ENCODE measurements around the gene USP35.

USP35 gene

DNA sequence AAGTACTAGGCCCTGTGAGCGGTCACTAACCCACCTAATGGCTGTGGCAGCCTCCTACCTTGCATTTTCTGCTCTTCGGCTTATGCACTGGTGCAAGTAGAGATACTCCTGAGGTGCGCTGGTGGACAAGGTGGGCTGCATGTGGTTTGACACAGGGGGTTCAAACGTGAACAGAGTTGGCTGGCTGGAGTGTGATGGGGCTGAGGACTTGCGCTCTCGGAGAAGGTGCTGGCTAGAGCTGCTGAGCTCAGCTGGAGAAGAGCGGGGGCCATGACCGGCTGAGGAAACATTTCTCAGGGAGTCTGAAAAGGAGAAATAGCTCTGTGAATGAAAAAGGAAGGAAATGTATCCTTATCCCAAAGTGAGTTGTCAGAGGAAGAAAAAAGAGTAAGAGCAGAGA is 61.4 kb downstream of the USP35 start:
- H3K27ac Mint-ChIP-seq = no peak overlapping the region
- no peaks in the 10 kb centered on the region for H3K9me3 Mint-ChIP-seq
- H3K4me3 Mint-ChIP-seq = no peak overlapping the region
- no peaks in the 10 kb centered on the region for H3K4me1 Mint-ChIP-seq
- no peaks in the 10 kb centered on the region for H3K36me3 Mint-ChIP-seq
- H3K27me3 Mint-ChIP-seq = no peaks in the 10 kb centered on the region

DNA sequence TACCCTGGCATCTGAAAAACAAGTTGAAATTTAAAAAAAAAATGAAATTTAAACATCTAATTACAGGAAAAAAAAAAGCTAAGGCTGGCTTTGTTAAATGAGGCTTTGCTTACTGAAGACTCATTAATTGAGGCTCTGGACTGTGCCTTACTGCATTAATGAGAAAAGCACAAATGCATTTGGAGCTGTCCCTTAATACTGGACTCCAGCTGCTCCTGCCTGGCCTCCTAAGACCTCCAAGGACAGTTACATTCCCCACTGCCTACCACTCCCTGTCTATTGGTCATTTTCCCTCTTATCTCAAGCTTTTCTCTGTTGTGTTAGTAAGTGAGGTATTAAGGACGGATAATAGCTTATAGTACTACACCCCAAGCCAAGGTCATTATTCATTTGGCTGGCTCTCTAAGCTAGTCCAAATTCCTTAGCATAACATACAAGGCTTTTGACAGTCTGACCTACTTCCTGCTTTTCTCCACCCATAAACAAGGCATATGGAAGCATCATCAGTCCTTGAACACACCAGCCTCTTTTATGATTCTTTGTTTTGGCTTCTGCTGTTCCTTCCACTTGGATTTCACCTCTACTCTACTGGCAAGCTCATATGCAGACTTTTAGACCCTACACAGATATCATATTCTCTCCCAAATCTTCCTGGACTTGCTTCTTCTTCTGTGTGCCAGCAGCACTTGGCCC is 62.5 kb downstream of the USP35 start:
- no peaks in the 10 kb centered on the region for H3K27me3 Mint-ChIP-seq
- no peak overlapping the region for H3K4me3 Mint-ChIP-seq
- no peak overlapping the region for H3K27ac Mint-ChIP-seq
- H3K9me3 Mint-ChIP-seq = no peaks in the 10 kb centered on the region
- H3K4me1 Mint-ChIP-seq = no peaks in the 10 kb centered on the region
- no peaks in the 10 kb centered on the region for H3K36me3 Mint-ChIP-seq

DNA sequence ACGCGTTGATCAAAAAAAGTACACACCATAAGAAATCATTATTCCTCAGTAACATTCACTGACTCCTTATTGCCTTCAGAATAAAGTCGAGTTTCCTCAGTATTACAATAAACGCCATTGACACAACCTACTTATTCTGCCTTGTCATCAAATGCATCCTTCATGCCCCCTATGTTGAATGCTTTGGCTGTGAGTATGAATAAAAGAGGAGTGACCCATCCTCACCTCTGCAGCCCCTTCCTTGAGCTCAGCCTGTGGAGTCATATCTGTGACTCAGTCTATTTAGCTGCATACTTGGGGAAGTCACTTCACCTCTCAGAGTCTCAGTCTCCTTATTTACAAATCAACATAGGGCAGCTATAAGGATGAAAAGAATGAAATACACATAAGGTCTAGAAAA is 65.1 kb downstream of the USP35 start:
- Mint-ChIP-seq H3K4me3 (no peak overlapping the region), H3K27me3 (no peaks in the 10 kb centered on the region), H3K9me3 (no peaks in the 10 kb centered on the region), H3K27ac (no peak overlapping the region), H3K4me1 (no peaks in the 10 kb centered on the region), H3K36me3 (no peaks in the 10 kb centered on the region)

DNA sequence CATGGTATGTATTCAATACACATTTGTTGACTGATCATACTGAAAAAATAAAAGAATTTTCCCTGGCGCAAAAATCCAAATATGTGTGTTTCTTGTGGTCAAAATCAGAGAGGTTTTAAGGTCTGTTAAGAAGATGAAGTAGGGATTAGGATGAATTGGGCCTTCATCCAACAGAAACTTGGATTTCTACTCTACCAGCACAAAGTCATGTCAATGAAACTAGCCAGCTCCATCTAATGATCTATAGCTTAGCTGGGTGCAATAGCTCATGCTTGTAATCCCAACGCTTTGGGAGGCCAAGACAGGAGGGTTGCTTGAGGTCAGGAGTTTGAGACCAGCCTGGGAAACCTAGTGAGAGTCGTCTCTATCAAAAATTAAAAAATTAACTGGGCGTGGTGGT is 65.5 kb downstream of the USP35 start:
- no peaks in the 10 kb centered on the region for H3K9me3 Mint-ChIP-seq
- H3K27ac Mint-ChIP-seq = no peak overlapping the region
- no peaks in the 10 kb centered on the region for H3K27me3 Mint-ChIP-seq
- H3K4me1 Mint-ChIP-seq = no peaks in the 10 kb centered on the region
- H3K36me3 Mint-ChIP-seq = no peaks in the 10 kb centered on the region
- no peak overlapping the region for H3K4me3 Mint-ChIP-seq

DNA sequence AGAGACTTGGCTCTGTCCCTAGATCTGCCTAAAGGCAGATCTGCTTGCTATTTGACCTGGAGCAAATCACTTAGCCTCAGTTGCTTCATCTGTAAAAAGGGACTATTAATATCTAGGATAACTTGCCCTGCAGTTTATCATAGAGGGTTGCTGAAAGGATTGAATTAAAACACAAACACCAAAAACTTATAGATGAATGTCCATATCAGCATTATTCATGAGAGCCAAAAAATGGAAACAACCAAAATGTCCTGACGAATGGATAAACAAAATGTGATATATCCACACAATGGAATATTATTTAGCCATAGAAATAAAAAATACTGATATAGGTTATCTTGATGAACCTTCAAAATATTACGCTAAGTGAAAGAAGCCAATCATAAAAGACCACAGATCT is 67.2 kb downstream of the USP35 start:
- no peak overlapping the region for H3K4me3 Mint-ChIP-seq
- no peaks in the 10 kb centered on the region for H3K9me3 Mint-ChIP-seq
- H3K4me1 Mint-ChIP-seq = no peaks in the 10 kb centered on the region
- H3K36me3 Mint-ChIP-seq = no peaks in the 10 kb centered on the region
- no peaks in the 10 kb centered on the region for H3K27me3 Mint-ChIP-seq
- no peak overlapping the region for H3K27ac Mint-ChIP-seq

DNA sequence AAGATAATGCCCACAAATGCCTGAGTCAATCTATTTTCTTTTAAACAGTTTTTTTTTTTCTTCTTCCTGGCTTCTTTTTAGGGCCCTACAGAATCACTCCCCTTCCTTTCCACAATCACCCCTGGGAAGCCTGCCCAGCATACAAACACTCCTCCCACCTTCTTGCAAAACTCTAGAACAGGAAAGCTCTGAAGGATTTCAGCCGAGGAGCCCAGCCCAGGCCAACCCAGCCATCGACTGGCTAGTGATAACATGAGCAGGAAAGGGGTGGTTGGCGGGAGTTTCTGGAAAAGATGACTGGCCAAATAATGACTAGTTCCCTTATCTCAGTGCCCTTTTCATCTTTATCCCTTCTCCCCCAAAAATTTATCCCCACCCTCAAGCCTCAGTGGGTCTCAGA is 68.2 kb downstream of the USP35 start:
- no peak overlapping the region for H3K27ac Mint-ChIP-seq
- no peak overlapping the region for H3K4me3 Mint-ChIP-seq
- no peaks in the 10 kb centered on the region for H3K9me3 Mint-ChIP-seq
- no peaks in the 10 kb centered on the region for H3K36me3 Mint-ChIP-seq
- H3K27me3 Mint-ChIP-seq = no peaks in the 10 kb centered on the region
- H3K4me1 Mint-ChIP-seq = no peaks in the 10 kb centered on the region

DNA sequence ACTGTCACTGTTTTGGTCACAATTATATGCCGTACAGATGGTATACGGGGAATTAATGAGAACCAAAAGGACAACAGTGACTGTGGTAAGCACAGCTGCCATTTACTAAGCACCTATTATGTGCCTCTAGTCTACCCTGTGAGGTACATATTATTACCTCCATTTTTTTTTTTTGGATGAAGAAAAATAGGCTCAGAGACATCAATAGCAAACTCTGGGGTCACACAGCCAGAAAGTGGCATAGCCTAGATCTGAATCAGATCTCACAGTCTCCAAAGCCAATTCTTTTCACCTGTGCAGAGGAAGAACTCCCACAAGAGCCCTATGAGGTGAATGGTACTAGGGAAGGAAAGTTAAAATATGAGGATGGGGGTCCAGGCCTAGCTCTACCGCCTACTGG is 68.9 kb downstream of the USP35 start:
- Mint-ChIP-seq H3K4me1 (no peaks in the 10 kb centered on the region), H3K9me3 (no peaks in the 10 kb centered on the region), H3K36me3 (no peaks in the 10 kb centered on the region), H3K27me3 (no peaks in the 10 kb centered on the region), H3K4me3 (no peak overlapping the region), H3K27ac (no peak overlapping the region)

DNA sequence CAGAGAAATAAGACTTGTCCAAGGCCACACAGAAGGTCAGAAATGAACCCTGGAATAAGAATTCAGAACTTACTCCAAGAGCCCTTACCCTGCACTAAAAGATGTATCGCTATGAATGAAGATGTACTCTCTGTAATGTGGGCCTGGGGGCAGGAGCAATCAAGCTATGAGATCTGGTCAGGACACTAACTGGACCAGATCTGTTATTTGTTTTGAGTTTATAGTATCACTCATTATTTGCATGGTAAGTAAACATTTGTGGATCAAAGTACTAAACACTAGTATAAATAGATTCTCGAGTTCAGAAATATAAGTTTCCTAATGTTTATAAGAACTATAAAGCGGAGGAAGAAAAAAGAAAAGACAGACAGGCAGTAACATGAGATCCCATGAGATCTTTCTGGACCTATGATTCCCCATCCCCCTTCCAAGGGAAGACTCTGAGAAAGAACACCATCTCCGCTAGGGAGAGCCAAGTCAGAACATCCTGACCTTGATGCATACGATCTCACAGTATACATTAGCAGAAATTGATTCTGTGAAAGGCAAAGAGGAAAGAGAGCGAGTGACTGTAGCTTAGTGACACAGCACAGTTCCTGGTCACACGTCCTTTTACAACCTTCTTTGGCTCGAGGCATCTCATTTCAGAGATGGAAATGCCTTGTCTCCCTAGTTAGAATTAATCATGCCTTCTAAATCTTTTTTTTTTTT is 71.2 kb downstream of the USP35 start:
- Mint-ChIP-seq H3K4me1 (no peaks in the 10 kb centered on the region), H3K9me3 (no peaks in the 10 kb centered on the region), H3K27ac (no peak overlapping the region), H3K27me3 (no peaks in the 10 kb centered on the region), H3K4me3 (no peak overlapping the region), H3K36me3 (no peaks in the 10 kb centered on the region)

DNA sequence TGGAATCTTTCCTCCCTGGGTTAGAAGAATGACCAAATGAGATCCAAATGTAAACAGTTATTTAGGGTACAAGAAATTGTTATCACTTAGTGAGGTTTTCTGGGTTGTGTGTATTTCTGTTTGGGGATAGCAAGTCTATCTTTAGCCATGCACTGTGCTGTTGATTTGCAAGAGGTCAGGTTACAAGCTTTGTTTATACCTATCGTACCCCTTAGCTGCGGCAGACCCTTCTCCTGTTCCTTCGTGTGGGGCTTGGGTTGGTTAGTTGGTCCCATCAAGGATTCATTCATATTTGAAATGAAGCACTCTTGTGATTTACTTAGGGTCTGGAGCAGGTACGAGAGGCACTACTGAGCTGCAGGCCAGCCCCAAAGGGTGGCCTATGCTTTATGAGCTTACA is 72.6 kb downstream of the USP35 start:
- Mint-ChIP-seq H3K27ac (no peak overlapping the region), H3K4me3 (no peak overlapping the region), H3K9me3 (no peaks in the 10 kb centered on the region), H3K36me3 (no peaks in the 10 kb centered on the region), H3K4me1 (no peaks in the 10 kb centered on the region), H3K27me3 (no peaks in the 10 kb centered on the region)

DNA sequence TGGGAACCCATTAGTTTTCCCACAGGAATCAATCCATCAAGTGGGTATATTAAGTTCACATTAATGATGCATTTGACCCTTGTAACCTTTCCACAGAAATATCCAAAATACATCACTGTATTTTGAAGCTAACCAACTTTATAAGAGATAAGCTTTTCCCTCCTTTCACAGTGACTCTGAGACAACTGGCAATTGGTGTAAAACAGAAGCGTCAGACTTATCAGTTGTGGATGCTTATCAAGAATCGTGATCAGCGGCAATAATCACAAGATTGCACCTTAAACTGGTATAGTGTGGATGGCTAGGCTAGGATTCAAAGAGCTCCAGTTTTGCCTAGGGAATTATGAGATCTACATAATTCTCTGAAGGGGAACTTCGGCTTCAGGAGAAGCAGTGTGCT is 73.1 kb downstream of the USP35 start:
- Mint-ChIP-seq H3K27ac (no peak overlapping the region), H3K36me3 (no peaks in the 10 kb centered on the region), H3K4me3 (no peak overlapping the region), H3K4me1 (no peaks in the 10 kb centered on the region), H3K27me3 (no peaks in the 10 kb centered on the region), H3K9me3 (no peaks in the 10 kb centered on the region)

DNA sequence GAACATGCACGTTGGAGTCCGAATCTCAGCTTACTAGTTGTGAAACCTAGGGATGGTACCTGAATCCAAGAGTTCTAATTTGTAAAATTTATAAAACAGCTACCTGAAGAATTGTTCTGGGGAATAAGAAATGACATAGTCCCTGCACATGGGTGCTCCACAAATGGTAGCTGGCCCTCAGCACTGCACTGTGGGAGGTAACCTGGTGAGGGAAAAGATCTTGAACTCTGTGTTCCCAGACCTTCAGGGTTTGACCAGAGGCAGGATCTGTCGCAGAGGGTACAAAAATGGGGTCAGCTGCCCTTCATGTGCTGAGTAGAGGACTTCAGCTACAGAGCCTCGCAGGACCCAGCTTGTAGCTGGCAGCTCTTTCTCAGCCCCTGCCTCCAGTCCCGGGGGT is 73.5 kb downstream of the USP35 start:
- Mint-ChIP-seq H3K27ac (no peak overlapping the region), H3K4me3 (no peak overlapping the region), H3K36me3 (no peaks in the 10 kb centered on the region), H3K27me3 (no peaks in the 10 kb centered on the region), H3K9me3 (no peaks in the 10 kb centered on the region), H3K4me1 (no peaks in the 10 kb centered on the region)

DNA sequence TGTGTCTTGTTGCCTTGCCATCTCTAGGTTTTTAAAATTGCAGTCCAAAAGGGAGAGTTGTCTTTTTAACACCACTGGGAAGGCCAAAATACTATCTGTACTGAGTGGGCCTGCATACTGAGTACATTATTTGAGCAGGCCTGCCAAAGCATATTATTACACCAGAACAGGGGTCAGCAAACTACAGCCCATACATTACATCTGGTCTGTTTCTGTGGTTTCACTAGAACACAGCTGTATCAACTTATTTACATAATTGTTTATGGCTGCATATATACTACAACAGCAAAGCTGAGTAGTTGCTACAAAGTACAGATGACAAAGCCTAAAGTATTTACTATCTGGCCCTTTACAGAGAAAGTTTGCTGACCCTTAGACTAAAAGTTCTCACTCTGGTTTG is 74.0 kb downstream of the USP35 start:
- no peaks in the 10 kb centered on the region for H3K4me1 Mint-ChIP-seq
- H3K27me3 Mint-ChIP-seq = no peaks in the 10 kb centered on the region
- no peak overlapping the region for H3K4me3 Mint-ChIP-seq
- no peaks in the 10 kb centered on the region for H3K9me3 Mint-ChIP-seq
- H3K36me3 Mint-ChIP-seq = no peaks in the 10 kb centered on the region
- no peak overlapping the region for H3K27ac Mint-ChIP-seq
